ENCODE results near the gene SESN3.

DNA sequence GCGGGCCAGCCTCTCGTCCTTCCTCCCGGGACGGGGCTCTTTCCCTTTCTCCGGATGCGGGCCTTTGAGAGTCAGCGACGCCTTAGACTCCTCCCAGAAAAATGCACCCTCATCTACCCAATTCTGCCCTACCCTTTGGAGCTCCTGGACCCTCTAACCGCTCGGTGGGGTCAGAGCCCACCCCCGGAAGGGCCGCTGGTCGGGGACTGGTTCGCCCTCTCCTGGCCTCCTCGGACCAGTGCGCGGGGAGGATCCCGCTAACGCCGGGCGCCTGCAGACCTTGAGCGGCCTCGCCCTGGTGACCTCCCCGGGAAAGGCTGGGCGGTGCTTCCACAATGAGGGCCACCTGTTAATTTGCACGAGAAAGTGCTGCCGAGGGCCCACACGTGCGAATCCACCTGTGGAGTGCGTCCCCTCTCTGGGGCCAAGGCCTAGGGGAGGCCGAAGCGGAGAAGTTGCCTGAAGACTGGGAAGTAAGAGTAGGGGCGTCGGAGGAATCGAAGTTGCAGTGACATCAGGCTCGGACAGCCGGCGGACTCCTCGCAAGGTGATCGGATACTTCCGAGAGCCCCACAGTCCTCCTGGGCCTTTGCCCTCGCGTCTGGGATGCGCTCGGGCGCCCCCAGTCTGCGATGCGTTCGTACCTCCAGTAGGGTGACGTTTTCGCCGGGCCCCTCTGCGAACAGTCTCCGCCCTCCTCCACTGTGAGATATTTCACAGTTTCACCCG is 79.9 kb downstream of the SESN3 start:
- no peak for TF ChIP-seq BHLHE40 (IDR thresholded peaks at IDR 0.05; ENCODE audit: borderline replicate concordance)
- TF ChIP-seq SUZ12 (IDR thresholded peaks at IDR 0.05): no peak
- TF ChIP-seq ZNF384 (IDR thresholded peaks at IDR 0.05): no peak
- TF ChIP-seq ELF4 (IDR thresholded peaks at IDR 0.05): no peak
- TF ChIP-seq TARDBP (IDR thresholded peaks at IDR 0.05): no peak
- no peak for TF ChIP-seq NFRKB (IDR thresholded peaks at IDR 0.05)
- no peak for TF ChIP-seq HDGF (IDR thresholded peaks at IDR 0.05; ENCODE audit: borderline replicate concordance)
- no peak for TF ChIP-seq FOXK2 (IDR thresholded peaks at IDR 0.05)
- no peak for TF ChIP-seq L3MBTL2 (conservative IDR thresholded peaks at IDR 0.05)

All from HEK293T (cell line).